GM12864 (cell line): ENCODE data around the gene BANP.
"Not testable (repeated sequence)": the region's sequence is repeated elsewhere in the genome, so short reads cannot be mapped to it uniquely, and the experiment has no call there.

Experiments used
- DNase-seq: peaks from one replicate; pipeline ENCODE4 v3.0.0-alpha.2; 2011; ENCODE audit warnings: low read depth
- H3K4me3 ChIP-seq: 2 replicates; pipeline ENCODE4 v1.5.1; 2011; ENCODE audit warnings: mild to moderate bottlenecking, low read depth, low read length, control low read depth
- TF ChIP-seq, protein P1 (sequence below): IDR thresholded peaks from 2 replicates; pipeline ENCODE4 v1.5.1; 2011; ENCODE audit warnings: low read depth, mild to moderate bottlenecking, moderate library complexity, low read length, control low read depth, inconsistent platforms; ENCODE audit errors: missing control alignments

Gene BANP

DNA sequence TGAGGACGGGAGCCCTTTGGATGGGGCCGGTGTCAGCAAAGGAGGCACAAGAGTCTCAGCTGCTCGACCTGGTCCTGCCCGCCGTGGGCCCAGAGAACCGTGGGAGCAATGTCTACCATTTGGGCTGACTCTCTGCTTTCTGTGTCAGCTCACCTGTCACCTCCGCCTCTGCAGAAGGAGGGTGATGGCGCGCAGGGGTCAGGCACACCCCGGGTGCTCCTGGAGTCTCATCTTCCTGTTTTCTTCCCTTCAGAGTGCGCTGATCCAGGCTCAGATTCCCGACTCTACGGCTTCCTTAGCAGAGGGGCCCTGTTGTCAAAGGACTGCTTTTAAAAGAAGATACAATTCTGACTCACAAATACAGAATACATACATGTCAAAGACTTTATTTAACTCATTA, 167.1 kb downstream of the BANP start:
- no peak overlapping the region for H3K4me3 ChIP-seq
- TF ChIP-seq, protein P1, sequence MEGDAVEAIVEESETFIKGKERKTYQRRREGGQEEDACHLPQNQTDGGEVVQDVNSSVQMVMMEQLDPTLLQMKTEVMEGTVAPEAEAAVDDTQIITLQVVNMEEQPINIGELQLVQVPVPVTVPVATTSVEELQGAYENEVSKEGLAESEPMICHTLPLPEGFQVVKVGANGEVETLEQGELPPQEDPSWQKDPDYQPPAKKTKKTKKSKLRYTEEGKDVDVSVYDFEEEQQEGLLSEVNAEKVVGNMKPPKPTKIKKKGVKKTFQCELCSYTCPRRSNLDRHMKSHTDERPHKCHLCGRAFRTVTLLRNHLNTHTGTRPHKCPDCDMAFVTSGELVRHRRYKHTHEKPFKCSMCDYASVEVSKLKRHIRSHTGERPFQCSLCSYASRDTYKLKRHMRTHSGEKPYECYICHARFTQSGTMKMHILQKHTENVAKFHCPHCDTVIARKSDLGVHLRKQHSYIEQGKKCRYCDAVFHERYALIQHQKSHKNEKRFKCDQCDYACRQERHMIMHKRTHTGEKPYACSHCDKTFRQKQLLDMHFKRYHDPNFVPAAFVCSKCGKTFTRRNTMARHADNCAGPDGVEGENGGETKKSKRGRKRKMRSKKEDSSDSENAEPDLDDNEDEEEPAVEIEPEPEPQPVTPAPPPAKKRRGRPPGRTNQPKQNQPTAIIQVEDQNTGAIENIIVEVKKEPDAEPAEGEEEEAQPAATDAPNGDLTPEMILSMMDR = no peak
- no peak for DNase-seq

DNA sequence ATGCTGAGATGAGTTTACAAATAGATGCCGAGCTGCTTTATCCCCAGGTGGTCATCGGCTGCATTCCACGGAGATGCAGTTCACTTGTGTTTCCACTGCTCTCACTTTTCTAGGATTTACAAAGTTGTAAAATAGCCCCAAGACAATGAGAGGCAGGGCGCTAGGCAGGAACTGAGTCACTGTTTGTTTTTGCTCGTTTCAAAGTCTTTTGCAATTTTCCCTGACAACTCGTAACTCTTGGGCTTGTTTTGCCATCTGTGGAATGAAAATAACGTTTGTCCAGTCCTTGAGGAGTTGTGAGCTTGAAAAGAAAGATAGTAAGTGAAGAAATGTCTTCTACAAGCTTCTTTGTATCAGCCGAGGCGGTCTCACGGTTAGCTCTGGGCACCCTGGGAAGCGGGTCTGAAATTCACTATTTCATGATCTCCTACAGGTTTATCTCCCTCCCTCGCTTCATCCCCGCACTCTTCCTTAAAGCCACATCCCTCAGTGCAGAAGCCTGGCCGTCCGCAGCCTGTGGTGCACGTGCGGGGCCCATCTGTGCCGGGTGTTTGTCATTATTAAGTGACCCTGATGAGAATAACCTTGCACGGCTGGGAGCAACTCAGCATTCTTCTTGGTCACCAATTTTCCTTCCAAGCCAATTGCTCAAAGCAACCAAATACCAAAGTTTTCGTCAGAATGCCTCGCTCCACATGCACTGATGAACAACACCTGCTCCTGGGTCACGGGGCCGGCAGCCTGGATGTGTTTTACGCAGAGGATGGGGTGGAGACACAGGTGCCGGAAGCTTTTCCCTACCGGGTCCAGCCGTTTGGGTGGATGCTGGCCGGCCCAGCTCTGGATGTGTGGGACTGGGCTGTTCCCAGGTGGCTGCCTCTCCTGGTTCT, 167.9 kb downstream of the BANP start:
- DNase-seq, H3K4me3 ChIP-seq: not testable (repeated sequence)

DNA sequence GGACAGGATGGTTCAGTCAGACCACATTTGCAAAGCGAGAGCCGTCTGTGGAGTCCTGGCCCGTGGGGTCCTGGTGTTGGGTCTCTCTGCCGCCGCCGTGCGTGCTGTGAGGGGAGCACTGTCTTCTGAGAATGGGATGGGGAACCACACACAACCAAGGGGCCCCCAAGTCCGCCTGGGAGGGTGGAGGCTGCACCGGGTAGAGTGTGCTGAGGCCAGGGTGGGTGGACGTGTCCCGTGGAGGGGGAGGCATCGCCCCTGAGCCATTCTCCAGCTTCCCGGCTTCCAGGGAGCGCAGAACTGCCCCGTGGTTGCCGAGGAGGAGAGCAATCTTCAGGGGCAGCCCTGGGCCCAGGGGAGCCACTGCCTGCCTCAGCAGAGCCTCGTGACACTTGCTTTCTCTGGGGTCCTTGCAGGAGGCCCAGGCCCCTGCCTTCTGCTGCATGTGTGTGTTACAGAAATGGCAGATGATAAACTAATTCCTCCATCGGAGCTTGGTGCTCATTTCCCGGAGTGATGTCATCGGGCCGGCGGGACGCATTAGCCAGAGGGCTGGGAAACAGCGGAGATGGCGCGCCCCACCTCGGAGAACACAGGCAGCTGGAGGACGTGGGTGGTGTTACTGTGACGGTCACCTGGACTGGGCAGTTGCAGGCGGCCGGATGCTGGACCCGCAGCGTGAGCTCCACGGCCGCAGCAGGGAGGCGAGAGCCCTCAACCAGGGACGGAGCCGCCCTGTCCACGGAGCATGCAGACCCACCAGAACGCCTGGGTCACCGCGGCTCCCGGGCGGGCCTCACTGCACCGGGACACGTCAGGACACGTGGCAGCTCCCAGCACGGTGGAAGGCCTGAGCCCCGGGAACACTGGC, 168.9 kb downstream of the BANP start:
- DNase-seq, H3K4me3 ChIP-seq: not testable (repeated sequence)

DNA sequence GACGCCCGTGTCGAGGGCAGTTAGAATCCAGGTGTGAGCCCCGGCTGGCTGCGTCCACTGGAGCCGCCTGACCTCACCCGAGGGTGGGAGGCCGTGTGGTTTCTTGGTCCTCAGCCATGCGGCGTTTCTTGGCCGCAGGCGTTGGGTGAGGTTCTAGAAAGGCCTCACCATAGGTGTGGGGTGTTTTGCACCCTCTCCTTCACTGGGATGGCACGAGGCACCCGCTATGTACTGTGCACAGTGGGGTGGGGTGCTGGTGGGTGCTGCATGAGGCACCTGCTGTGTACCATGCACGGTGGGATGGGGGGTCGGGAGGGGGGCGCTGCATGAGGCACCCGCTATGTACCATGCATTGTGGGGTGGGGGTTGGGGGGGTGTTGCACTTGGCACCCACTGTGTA, 169.6 kb downstream of the BANP start:
- DNase-seq = no peak
- H3K4me3 ChIP-seq = no peak overlapping the region
- TF ChIP-seq, protein P1 = no peak

DNA sequence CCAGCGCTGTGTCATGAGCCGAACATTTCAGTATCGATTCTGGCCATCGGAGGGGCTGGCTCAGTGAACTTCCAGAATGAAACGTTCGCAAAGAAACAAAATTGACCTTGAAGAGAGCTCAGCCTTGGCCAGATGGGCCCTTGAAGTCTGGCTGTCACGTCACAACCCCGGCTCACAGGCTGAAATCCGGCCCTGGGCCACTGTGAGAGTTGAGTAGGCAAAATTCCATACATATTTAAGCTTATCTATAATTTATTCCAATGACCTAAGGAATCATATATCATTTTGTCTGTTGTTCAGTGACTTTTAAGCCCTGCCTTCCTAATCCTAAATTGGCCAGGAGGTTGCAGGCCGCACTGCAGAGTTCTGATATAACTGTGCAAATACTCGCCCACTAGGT, 170.2 kb downstream of the BANP start:
- not testable (repeated sequence) for H3K4me3 ChIP-seq, DNase-seq

DNA sequence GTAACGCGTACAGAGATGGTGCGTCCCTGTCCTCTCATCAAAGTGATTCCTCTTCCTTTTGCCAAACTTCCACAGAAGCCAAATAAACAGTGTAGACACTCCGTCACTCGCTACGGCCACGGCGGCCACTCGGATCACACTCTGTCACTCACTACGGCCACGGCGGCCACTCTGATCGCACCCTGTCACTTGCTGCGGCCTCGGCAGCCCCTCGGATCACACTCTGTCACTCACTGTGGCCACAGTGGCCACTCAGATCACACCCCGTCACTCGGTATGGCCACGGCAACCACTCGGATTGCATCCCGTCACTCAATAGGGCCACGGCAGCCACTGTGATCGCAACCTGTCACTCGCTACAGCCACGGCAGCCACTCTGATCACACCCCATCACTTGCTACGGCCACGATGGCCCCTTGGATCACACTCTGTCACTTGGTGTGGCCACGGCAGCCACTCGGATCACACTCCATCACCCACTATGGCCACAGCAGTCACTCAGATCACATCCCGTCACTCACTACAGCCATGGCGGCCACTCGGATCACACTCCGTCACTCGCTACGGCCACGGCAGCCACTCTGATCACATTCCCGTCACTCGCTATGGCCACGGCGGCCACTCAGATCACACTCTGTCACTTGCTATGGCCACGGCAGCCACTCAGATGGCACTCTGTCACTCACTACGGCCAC, 170.8 kb downstream of the BANP start:
- no peak for DNase-seq
- TF ChIP-seq, protein P1 = no peak
- H3K4me3 ChIP-seq = no peak overlapping the region
